PC-3 (cell line): Measurements from ENCODE around the gene WT1. TPM values are rescaled to one million over a fixed set of nuclear protein-coding genes. Genes with fewer than 3 reads are reported as not detected.

ENCODE experiments used
- ATAC-seq: fragments of 200-7000 bp; cut with Tn5 transposase; 2 replicates; pipeline ENCODE4 v1.9.1; 2020; ENCODE audit warnings: mild to moderate bottlenecking, moderate library complexity
- BruUV-seq: library from RNA; stranded (reverse); fragments of 400-500 nt; replicated peaks from 2 replicates; lab custom pipeline; 2021; lab: Mats Ljungman, UMichigan
- CTCF ChIA-PET: fragments of 300-600 bp; sonication (Branson Sonifier 250); formaldehyde crosslinking; loops from one replicate; lab custom pipeline; 2022; ENCODE audit warnings: antibody characterized with exemption; lab: Charles Lee
- POLR2A ChIA-PET: fragments of 300-600 bp; sonication (Branson Sonifier 250); formaldehyde crosslinking; loops from one replicate; lab custom pipeline; 2022; ENCODE audit warnings: antibody characterized with exemption; ENCODE audit not compliant: unreplicated experiment; lab: Charles Lee
- DNase-seq: peaks from one replicate; pipeline ENCODE4 v3.0.0-alpha.2; 2015
- H2AFZ ChIP-seq: fragments of 300-600 bp; sonication (generic); 2 replicates; pipeline ENCODE4 v1.6.0; 2016; ENCODE audit warnings: antibody characterized with exemption, low read length
- H3F3A ChIP-seq: fragments of 300-600 bp; sonication (generic); one replicate; pipeline ENCODE4 v1.6.0; 2017; ENCODE audit warnings: antibody characterized with exemption, low read length, control low read depth, mild to moderate bottlenecking; ENCODE audit not compliant: unreplicated experiment
- H3K27ac ChIP-seq: fragments of 300-600 bp; sonication (generic); 2 replicates; pipeline ENCODE4 v1.5.1; 2016; ENCODE audit warnings: mild to moderate bottlenecking, low read length
- H3K27me3 ChIP-seq: fragments of 300-600 bp; sonication (generic); 2 replicates; pipeline ENCODE4 v1.6.1; 2016; ENCODE audit warnings: low read length, mixed read lengths
- H3K36me3 ChIP-seq: fragments of 300-600 bp; sonication (generic); 2 replicates; pipeline ENCODE4 v1.6.1; 2016; ENCODE audit warnings: low read depth, mixed run types, low read length, mixed read lengths
- H3K4me1 ChIP-seq: fragments of 300-600 bp; sonication (generic); 2 replicates; pipeline ENCODE4 v1.5.1; 2016; ENCODE audit warnings: low read length; ENCODE audit not compliant: insufficient read depth
- H3K4me2 ChIP-seq: fragments of 300-600 bp; sonication (generic); 2 replicates; pipeline ENCODE4 v1.6.0; 2016; ENCODE audit warnings: low read length
- H3K4me3 ChIP-seq: fragments of 300-600 bp; sonication (generic); 2 replicates; pipeline ENCODE4 v1.5.1; 2016; ENCODE audit warnings: mild to moderate bottlenecking, low read length, mixed read lengths
- H3K79me2 ChIP-seq: fragments of 300-600 bp; sonication (generic); 2 replicates; pipeline ENCODE4 v1.6.1; 2017; ENCODE audit warnings: low read length, mixed read lengths
- H3K9ac ChIP-seq: fragments of 300-600 bp; sonication (generic); 2 replicates; pipeline ENCODE4 v1.6.0; 2016; ENCODE audit warnings: mild to moderate bottlenecking, low read length
- H3K9me2 ChIP-seq: fragments of 300-600 bp; sonication (generic); replicated peaks from 2 replicates; pipeline ENCODE4 v1.6.1; 2016; ENCODE audit warnings: mixed run types, low read length, mixed read lengths
- H3K9me3 ChIP-seq: fragments of 300-600 bp; sonication (generic); 2 replicates; pipeline ENCODE4 v1.6.1; 2016; ENCODE audit warnings: low read length, mixed read lengths
- H4K20me1 ChIP-seq: fragments of 300-600 bp; sonication (generic); 2 replicates; pipeline ENCODE4 v1.6.1; 2016; ENCODE audit warnings: low read length, mixed read lengths
- EZH2 ChIP-seq: fragments of 300-600 bp; sonication (generic); IDR thresholded peaks from one replicate; pipeline ENCODE4 v1.6.1; 2017; ENCODE audit warnings: antibody characterized with exemption, mild to moderate bottlenecking, low read length; ENCODE audit not compliant: unreplicated experiment
- EZH2phosphoT487 ChIP-seq: fragments of 300-600 bp; sonication (generic); IDR thresholded peaks from 2 replicates; pipeline ENCODE4 v1.6.1; 2018; ENCODE audit warnings: mild to moderate bottlenecking, antibody characterized with exemption, low read length, borderline replicate concordance
- intact Hi-C: fragments of 100-400 bp; cut with micrococcal nuclease; formaldehyde crosslinking; loops from 2 replicates; pipeline ENCODE4 v1.9.0; 2023
- total RNA-seq: library from RNA; depleted of rRNA; stranded (reverse); fragments of >200 nt; gene quantifications from 2 replicates; pipeline ENCODE4 v1.2.3, GENCODE V29; 2014
- TF ChIP-seq, protein P1 (sequence below): fragments of 300-600 bp; sonication (generic); conservative IDR thresholded peaks from 2 replicates; pipeline ENCODE4 v1.5.1; 2017; ENCODE audit warnings: antibody characterized with exemption, low read depth, mild to moderate bottlenecking, low read length

Gene WT1
- total RNA-seq, 1 experiment from 2014 or later = 9.1 TPM

DNA sequence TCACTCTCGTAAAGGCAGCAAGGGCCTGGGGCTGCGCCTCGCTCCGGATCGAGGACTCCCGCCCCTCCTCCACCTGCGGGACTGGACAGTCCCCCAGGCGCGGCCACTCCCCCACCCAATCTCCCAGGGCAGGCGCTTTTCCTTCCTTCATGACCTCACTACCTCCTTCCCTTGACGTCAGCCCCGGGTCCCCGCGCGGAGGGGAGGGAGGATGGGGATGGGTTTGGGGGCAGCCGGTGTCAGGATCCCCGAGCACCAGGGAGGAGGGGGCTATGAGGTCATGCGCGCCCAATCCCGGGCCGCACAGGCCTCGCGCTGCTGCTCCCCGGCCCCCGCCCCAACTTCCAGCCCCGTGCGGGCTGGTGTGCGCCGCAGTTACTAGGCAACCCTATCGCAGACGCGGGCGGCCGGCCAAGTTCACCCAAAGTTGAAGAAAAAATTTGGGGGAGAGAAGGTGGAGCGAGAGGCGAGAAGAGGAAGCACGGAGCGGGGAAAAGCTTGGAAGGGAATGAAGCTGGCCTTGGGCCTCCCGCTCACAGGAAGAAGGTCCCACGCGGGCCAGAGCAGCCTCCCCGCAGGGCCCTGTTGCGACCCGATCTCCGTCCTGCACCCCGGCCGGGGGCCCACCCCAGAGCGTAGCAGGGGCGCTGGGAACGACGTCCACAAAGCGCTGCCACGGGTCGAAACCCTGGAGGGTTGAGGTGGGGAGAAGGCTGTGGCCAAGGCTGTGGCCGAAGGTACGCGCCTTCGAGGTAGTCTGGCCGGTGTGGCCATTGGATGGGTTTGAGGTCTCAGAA lies 8.3 kb downstream of the WT1 start:
- intact Hi-C loops = no loop called here
- no TSS peak for BruUV-seq
- Histone ChIP-seq H3K79me2 (peaks cover 4% of the 10 kb centered on the region), H4K20me1 (no peaks in the 10 kb centered on the region), H3K9me2 (no peaks in the 10 kb centered on the region), H3K27me3 (no peaks in the 10 kb centered on the region), H3K27ac (no peak overlapping the region), H3K36me3 (no peaks in the 10 kb centered on the region), H3K4me1 (no peaks in the 10 kb centered on the region), H2AFZ (no peak overlapping the region), H3F3A (no peaks in the 10 kb centered on the region), H3K4me2 (no peak overlapping the region), H3K9me3 (no peaks in the 10 kb centered on the region), H3K9ac (no peak overlapping the region), H3K4me3 (no peak overlapping the region)
- TF ChIP-seq, protein P1, sequence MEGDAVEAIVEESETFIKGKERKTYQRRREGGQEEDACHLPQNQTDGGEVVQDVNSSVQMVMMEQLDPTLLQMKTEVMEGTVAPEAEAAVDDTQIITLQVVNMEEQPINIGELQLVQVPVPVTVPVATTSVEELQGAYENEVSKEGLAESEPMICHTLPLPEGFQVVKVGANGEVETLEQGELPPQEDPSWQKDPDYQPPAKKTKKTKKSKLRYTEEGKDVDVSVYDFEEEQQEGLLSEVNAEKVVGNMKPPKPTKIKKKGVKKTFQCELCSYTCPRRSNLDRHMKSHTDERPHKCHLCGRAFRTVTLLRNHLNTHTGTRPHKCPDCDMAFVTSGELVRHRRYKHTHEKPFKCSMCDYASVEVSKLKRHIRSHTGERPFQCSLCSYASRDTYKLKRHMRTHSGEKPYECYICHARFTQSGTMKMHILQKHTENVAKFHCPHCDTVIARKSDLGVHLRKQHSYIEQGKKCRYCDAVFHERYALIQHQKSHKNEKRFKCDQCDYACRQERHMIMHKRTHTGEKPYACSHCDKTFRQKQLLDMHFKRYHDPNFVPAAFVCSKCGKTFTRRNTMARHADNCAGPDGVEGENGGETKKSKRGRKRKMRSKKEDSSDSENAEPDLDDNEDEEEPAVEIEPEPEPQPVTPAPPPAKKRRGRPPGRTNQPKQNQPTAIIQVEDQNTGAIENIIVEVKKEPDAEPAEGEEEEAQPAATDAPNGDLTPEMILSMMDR = no peak
- TF ChIP-seq EZH2 (no peak), EZH2phosphoT487 (no peak)
- ChIA-PET POLR2A (no interaction called here), CTCF (no interaction called here)
- ATAC-seq (no peak), DNase-seq (no peak)

- Histone ChIP-seq H3K36me3 (no peaks in the 10 kb centered on the region), H4K20me1 (no peaks in the 10 kb centered on the region), H3K27ac (no peak overlapping the region), H3K9me2 (no peaks in the 10 kb centered on the region), H3F3A (no peaks in the 10 kb centered on the region), H3K4me1 (no peaks in the 10 kb centered on the region), H3K9me3 (no peaks in the 10 kb centered on the region), H3K79me2 (no peaks in the 10 kb centered on the region), H3K27me3 (no peaks in the 10 kb centered on the region), H3K4me2 (no peak overlapping the region), H3K4me3 (no peak overlapping the region), H3K9ac (no peak overlapping the region), H2AFZ (no peak overlapping the region)
- intact Hi-C loops = no loop called here
- ChIA-PET POLR2A (no interaction called here), CTCF (no interaction called here)
- TF ChIP-seq, protein P1 = no peak
- no peak for ATAC-seq
- BruUV-seq = no TSS peak
- DNase-seq = no peak
Observed at GRCh38 chr11:32426192-32426591, 9.1 kb downstream of the WT1 start.

- Histone ChIP-seq H3K9ac (no peak overlapping the region), H3K36me3 (no peaks in the 10 kb centered on the region), H2AFZ (no peak overlapping the region), H3K4me3 (no peak overlapping the region), H3K9me2 (no peaks in the 10 kb centered on the region), H4K20me1 (no peaks in the 10 kb centered on the region), H3K4me1 (no peaks in the 10 kb centered on the region; the same call in 1 of the 2 replicates), H3K4me2 (no peak overlapping the region), H3K27ac (no peak overlapping the region), H3K9me3 (no peaks in the 10 kb centered on the region), H3K79me2 (no peaks in the 10 kb centered on the region), H3K27me3 (no peaks in the 10 kb centered on the region), H3F3A (no peaks in the 10 kb centered on the region)
- no peak for ATAC-seq
- intact Hi-C loops = no loop called here
- ChIA-PET POLR2A (no interaction called here), CTCF (no interaction called here)
- DNase-seq = no peak
- TF ChIP-seq EZH2 = no peak
- TF ChIP-seq, protein P1 = no peak
- no peak for TF ChIP-seq EZH2phosphoT487
- no TSS peak for BruUV-seq
Observed at GRCh38 chr11:32425761-32426160, 9.6 kb downstream of the WT1 start.
